HT1080 (cell line): Measurements from ENCODE around the gene HES1. TPM values are rescaled to one million over a fixed set of nuclear protein-coding genes. Genes with fewer than 3 reads are reported as not detected.

Experiments
- small RNA-seq: library from RNA; depleted of rRNA; stranded (forward); fragments of <200 nt; gene quantifications from one replicate; pipeline ENCODE3, GENCODE V24; 2014
- total RNA-seq: library from RNA; depleted of rRNA; stranded (reverse); fragments of >200 nt; shearing (Covaris generic); gene quantifications from 2 replicates; pipeline ENCODE4 v1.2.3, GENCODE V29; 2014; rRNA removed

Gene HES1
- total RNA-seq, 1 experiment from 2014 or later, result 26.3 TPM

Small RNA genes lying within 50 kb of the gene (small RNA-seq; reads per million reads assigned to genes)
- not detected for gene RN7SL215P

Other genes with a start within 250 kb of the HES1 start
- not detected in 2 replicates for gene CPN2, start 215.2 kb downstream of the HES1 start, total RNA-seq
- 0.30 and 0.40 TPM in 2 replicates for gene LRRC15, start 233.6 kb downstream of the HES1 start, total RNA-seq